Esophagus muscularis mucosa (tissue), 3 donors: ENCODE data around the gene AGER.

Experiments used
- EP300 ChIP-seq: sonication (generic); formaldehyde crosslinking; IDR thresholded peaks from one replicate; pipeline ENCODE4 v1.6.1; 2017; ENCODE audit warnings: antibody characterized with exemption
- TF ChIP-seq, protein P1 (sequence below), 3 experiments: fragments of 200-600 bp in 2 of 3; fragments of 450-650 bp in 1 of 3; sonication (generic) in 2 of 3; IDR thresholded peaks; one replicate each; pipeline ENCODE4 v1.5.1; 2017 to 2019; ENCODE audit warnings: antibody characterized with exemption in 3 of 3, mild to moderate bottlenecking in 2 of 3, moderate library complexity in 1 of 3

GRCh38 chr6:32175322-32175710 lies 8.7 kb downstream of the AGER start:
- no peak for TF ChIP-seq EP300
- TF ChIP-seq, protein P1, sequence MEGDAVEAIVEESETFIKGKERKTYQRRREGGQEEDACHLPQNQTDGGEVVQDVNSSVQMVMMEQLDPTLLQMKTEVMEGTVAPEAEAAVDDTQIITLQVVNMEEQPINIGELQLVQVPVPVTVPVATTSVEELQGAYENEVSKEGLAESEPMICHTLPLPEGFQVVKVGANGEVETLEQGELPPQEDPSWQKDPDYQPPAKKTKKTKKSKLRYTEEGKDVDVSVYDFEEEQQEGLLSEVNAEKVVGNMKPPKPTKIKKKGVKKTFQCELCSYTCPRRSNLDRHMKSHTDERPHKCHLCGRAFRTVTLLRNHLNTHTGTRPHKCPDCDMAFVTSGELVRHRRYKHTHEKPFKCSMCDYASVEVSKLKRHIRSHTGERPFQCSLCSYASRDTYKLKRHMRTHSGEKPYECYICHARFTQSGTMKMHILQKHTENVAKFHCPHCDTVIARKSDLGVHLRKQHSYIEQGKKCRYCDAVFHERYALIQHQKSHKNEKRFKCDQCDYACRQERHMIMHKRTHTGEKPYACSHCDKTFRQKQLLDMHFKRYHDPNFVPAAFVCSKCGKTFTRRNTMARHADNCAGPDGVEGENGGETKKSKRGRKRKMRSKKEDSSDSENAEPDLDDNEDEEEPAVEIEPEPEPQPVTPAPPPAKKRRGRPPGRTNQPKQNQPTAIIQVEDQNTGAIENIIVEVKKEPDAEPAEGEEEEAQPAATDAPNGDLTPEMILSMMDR (IDR thresholded peaks at IDR 0.05), result no peak
